GM23338 (cell line): ENCODE data around the gene NR0B2. TPM values are rescaled to one million over a fixed set of nuclear protein-coding genes. Genes with fewer than 3 reads are reported as not detected.

Source experiments
- ATAC-seq: fragments of 200-7000 bp; cut with Tn5 transposase; 3 replicates; pipeline ENCODE4 v1.9.1; 2020
- DNase-seq: peaks from one replicate; pipeline ENCODE4 v3.0.0-alpha.2; 2015; ENCODE audit warnings: low spot score
- H2AFZ ChIP-seq: fragments of 200-600 bp; sonication (generic); 2 replicates; pipeline ENCODE4 v1.8.0; 2016; ENCODE audit warnings: antibody characterized with exemption, mild to moderate bottlenecking, moderate library complexity
- H3F3A ChIP-seq: fragments of 200-600 bp; sonication (generic); replicated peaks from 2 replicates; pipeline ENCODE4 v1.8.0; 2017; ENCODE audit warnings: antibody characterized with exemption, mixed run types, low read depth
- H3K27ac ChIP-seq: fragments of 200-600 bp; sonication (generic); 2 replicates; pipeline ENCODE4 v1.6.1; 2016; ENCODE audit warnings: low read depth
- H3K27me3 ChIP-seq: fragments of 200-600 bp; sonication (generic); 2 replicates; pipeline ENCODE4 v1.8.0; 2016; ENCODE audit warnings: mild to moderate bottlenecking, mixed run types, moderate library complexity; ENCODE audit not compliant: insufficient read depth
- H3K36me3 ChIP-seq: fragments of 200-600 bp; sonication (generic); 2 replicates; pipeline ENCODE4 v1.8.0; 2016; ENCODE audit warnings: mild to moderate bottlenecking; ENCODE audit not compliant: insufficient read depth
- H3K4me1 ChIP-seq: fragments of 200-600 bp; sonication (generic); 2 replicates; pipeline ENCODE4 v1.8.0; 2016; ENCODE audit warnings: mild to moderate bottlenecking, moderate library complexity; ENCODE audit not compliant: insufficient read depth
- H3K4me2 ChIP-seq: fragments of 200-600 bp; sonication (generic); 2 replicates; pipeline ENCODE4 v1.7.1; 2017; ENCODE audit warnings: mixed run types
- H3K4me3 ChIP-seq: fragments of 200-600 bp; sonication (generic); 2 replicates; pipeline ENCODE4 v1.6.1; 2016; ENCODE audit warnings: mixed run types
- H3K79me2 ChIP-seq: fragments of 200-600 bp; sonication (generic); replicated peaks from 2 replicates; pipeline ENCODE4 v1.8.0; 2017; ENCODE audit warnings: mild to moderate bottlenecking; ENCODE audit not compliant: insufficient read depth
- H3K9me2 ChIP-seq: fragments of 200-600 bp; sonication (generic); 2 replicates; pipeline ENCODE4 v1.8.0; 2017; ENCODE audit not compliant: insufficient read depth
- H4K20me1 ChIP-seq: fragments of 200-600 bp; sonication (generic); replicated peaks from 2 replicates; pipeline ENCODE4 v1.8.0; 2017; ENCODE audit warnings: mild to moderate bottlenecking; ENCODE audit not compliant: insufficient read depth
- H3K27ac Mint-ChIP-seq: 2 replicates; pipeline ENCODE4 v1.8.0; 2020; ENCODE audit warnings: inconsistent platforms, mild to moderate bottlenecking, moderate library complexity, mixed read lengths
- H3K27me3 Mint-ChIP-seq: 3 replicates; pipeline ENCODE4 v1.8.0; 2022; ENCODE audit warnings: low read depth, mild to moderate bottlenecking, moderate library complexity, mixed read lengths, inconsistent platforms; ENCODE audit not compliant: insufficient read depth, poor library complexity
- H3K36me3 Mint-ChIP-seq: 3 replicates; pipeline ENCODE4 v1.8.0; 2021; ENCODE audit warnings: low read depth, mild to moderate bottlenecking, inconsistent platforms, moderate library complexity, mixed read lengths
- H3K4me1 Mint-ChIP-seq: 3 replicates; pipeline ENCODE4 v1.8.0; 2020; ENCODE audit warnings: mild to moderate bottlenecking, inconsistent platforms, mixed read lengths
- H3K4me3 Mint-ChIP-seq: 3 replicates; pipeline ENCODE4 v1.8.0; 2021; ENCODE audit warnings: moderate library complexity, mild to moderate bottlenecking, inconsistent platforms, mixed read lengths
- H3K9me3 Mint-ChIP-seq: 3 replicates; pipeline ENCODE4 v1.8.0; 2020; ENCODE audit warnings: moderate library complexity, mild to moderate bottlenecking, inconsistent platforms, mixed read lengths
- EZH2 ChIP-seq: fragments of 200-600 bp; sonication (generic); IDR thresholded peaks from one replicate; pipeline ENCODE4 v1.8.0; 2017; ENCODE audit warnings: antibody characterized with exemption, mild to moderate bottlenecking, low read depth; ENCODE audit not compliant: unreplicated experiment
- EZH2phosphoT487 ChIP-seq: fragments of 200-600 bp; sonication (generic); IDR thresholded peaks from one replicate; pipeline ENCODE4 v1.8.1; 2018; ENCODE audit warnings: antibody characterized with exemption; ENCODE audit not compliant: unreplicated experiment
- JUNB ChIP-seq: IDR thresholded peaks from one replicate; pipeline ENCODE4 v1.6.1; 2016; ENCODE audit warnings: antibody characterized with exemption; ENCODE audit not compliant: unreplicated experiment
- POLR2AphosphoS5 ChIP-seq: IDR thresholded peaks from 2 replicates; pipeline ENCODE4 v1.6.1; 2016; ENCODE audit warnings: antibody characterized with exemption, low read depth
- STAT1 ChIP-seq: IDR thresholded peaks from one replicate; pipeline ENCODE4 v1.6.1; 2016; ENCODE audit warnings: antibody characterized with exemption; ENCODE audit not compliant: unreplicated experiment
- ZNF114 ChIP-seq: fragments of 250-450 bp; sonication (Bioruptor Pico); IDR thresholded peaks from 2 replicates; pipeline ENCODE4 v1.5.0; 2020; ENCODE audit warnings: mild to moderate bottlenecking, moderate library complexity
- ZNF331 ChIP-seq: fragments of 250-450 bp; sonication (Bioruptor Pico); IDR thresholded peaks from 2 replicates; pipeline ENCODE4 v1.5.0; 2020; ENCODE audit warnings: low read depth, mild to moderate bottlenecking, moderate library complexity
- polyA plus RNA-seq: library from polyadenylated mRNA; unstranded; fragments of >200 nt; fragmentation: Nextera tagmentation; extraction: Ambion mirVana; gene quantifications from 2 replicates; pipeline ENCODE4 v1.2.1, GENCODE V29; 2016
- total RNA-seq: library from RNA; depleted of rRNA; stranded (reverse); fragments of >200 nt; shearing (Covaris generic); gene quantifications from 2 replicates; pipeline ENCODE4 v1.2.3, GENCODE V29; 2014
- TF ChIP-seq, protein P1 (sequence below), 2 experiments: fragments of 200-600 bp in 1 of 2; sonication (generic) in 1 of 2; conservative IDR thresholded peaks; 2 replicates each; pipeline versions ENCODE4 v1.5.1 to v1.6.1; 2016 to 2017; ENCODE audit warnings: antibody characterized with exemption in 2 of 2, low read depth in 2 of 2, mild to moderate bottlenecking in 2 of 2, moderate library complexity in 1 of 2
- TF ChIP-seq, protein P2 (sequence below): IDR thresholded peaks from one replicate; pipeline ENCODE4 v1.6.1; 2018; ENCODE audit warnings: antibody characterized with exemption; ENCODE audit not compliant: unreplicated experiment
- TF ChIP-seq, protein P3 (sequence below): IDR thresholded peaks from 2 replicates; pipeline ENCODE4 v1.6.1; 2016; ENCODE audit warnings: antibody characterized with exemption

NR0B2 gene
- total and polyA plus RNA-seq, 2 experiments from 2014 or later = 0.18 TPM; not detected in 1

DNA sequence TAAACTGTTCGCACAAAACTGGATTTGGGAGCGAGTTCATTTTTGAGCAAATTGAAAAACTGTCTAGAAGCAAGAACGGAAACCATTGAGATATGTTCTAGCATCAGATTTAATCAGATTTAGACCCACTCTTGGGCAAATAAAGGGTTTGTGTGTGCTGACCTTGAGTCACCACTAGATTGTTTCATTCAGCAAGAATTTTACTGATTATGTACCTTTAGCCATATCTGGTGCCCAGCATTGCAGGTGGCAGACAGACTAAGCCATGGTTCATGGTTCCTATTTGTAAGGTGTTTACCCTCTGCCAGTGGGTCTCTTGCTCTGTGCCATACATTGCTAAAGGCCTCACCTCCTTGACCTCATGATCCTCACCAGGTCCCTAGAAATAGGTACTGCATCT lies 9.1 kb upstream of the NR0B2 start:
- Histone ChIP-seq H3K27ac (no peak overlapping the region), H3K79me2 (peaks cover 59% of the 10 kb centered on the region), H2AFZ (no peak overlapping the region), H3K4me2 (peak overlapping the region; percentile 97), H3K4me3 (peak overlapping the region; percentile 93), H3K27me3 (no peaks in the 10 kb centered on the region), H3F3A (peaks cover 21% of the 10 kb centered on the region; the same call in 1 of the 2 replicates), H3K4me1 (peaks cover 12% of the 10 kb centered on the region), H3K9me2 (no peaks in the 10 kb centered on the region), H4K20me1 (peaks cover 29% of the 10 kb centered on the region; the same call in 1 of the 2 replicates), H3K36me3 (peaks cover 36% of the 10 kb centered on the region)
- Mint-ChIP-seq H3K9me3 (no peaks in the 10 kb centered on the region), H3K36me3 (peaks cover 50% of the 10 kb centered on the region), H3K27me3 (peaks cover 14% of the 10 kb centered on the region), H3K4me3 (peak overlapping the region; percentile 93), H3K27ac (peak overlapping the region; percentile 98; the same call in 1 of the 2 replicates), H3K4me1 (peaks cover 18% of the 10 kb centered on the region)
- TF ChIP-seq, protein P1, sequence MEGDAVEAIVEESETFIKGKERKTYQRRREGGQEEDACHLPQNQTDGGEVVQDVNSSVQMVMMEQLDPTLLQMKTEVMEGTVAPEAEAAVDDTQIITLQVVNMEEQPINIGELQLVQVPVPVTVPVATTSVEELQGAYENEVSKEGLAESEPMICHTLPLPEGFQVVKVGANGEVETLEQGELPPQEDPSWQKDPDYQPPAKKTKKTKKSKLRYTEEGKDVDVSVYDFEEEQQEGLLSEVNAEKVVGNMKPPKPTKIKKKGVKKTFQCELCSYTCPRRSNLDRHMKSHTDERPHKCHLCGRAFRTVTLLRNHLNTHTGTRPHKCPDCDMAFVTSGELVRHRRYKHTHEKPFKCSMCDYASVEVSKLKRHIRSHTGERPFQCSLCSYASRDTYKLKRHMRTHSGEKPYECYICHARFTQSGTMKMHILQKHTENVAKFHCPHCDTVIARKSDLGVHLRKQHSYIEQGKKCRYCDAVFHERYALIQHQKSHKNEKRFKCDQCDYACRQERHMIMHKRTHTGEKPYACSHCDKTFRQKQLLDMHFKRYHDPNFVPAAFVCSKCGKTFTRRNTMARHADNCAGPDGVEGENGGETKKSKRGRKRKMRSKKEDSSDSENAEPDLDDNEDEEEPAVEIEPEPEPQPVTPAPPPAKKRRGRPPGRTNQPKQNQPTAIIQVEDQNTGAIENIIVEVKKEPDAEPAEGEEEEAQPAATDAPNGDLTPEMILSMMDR (conservative IDR thresholded peaks at IDR 0.05; ENCODE audit: low read depth in 2 of 2) = no peak
- TF ChIP-seq ZNF114 (CRISPR knock-in tag) (no peak), ZNF331 (CRISPR knock-in tag) (no peak), POLR2AphosphoS5 (no peak), EZH2phosphoT487 (no peak), STAT1 (no peak)
- DNase-seq (no peak), ATAC-seq (no peak)

DNA sequence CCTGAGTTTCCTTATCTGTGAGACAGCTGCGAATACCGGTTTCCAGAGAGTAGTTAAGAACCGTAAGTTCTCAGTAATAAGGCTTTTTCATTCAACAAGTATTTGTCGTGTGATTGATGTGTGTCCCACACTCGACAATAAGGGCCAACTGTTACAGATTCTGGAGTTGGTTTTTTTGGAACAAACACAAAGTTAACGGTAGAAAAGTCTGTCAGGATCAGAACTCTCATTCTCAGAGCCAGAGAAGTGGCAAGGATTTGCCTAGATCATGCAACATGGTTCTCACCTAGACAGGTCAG lies 8.6 kb upstream of the NR0B2 start:
- Histone ChIP-seq H3K9me2 (no peaks in the 10 kb centered on the region), H3K4me1 (peaks cover 12% of the 10 kb centered on the region), H3K4me2 (peak overlapping the region; percentile 97), H2AFZ (no peak overlapping the region), H3K27me3 (no peaks in the 10 kb centered on the region), H3K36me3 (peaks cover 31% of the 10 kb centered on the region), H4K20me1 (peaks cover 24% of the 10 kb centered on the region; the same call in 1 of the 2 replicates), H3K79me2 (peaks cover 54% of the 10 kb centered on the region), H3K27ac (no peak overlapping the region), H3K4me3 (peak overlapping the region; percentile 93), H3F3A (peaks cover 21% of the 10 kb centered on the region; the same call in 1 of the 2 replicates)
- H3K27ac Mint-ChIP-seq = peak overlapping the region; percentile 98
- peaks cover 18% of the 10 kb centered on the region for H3K4me1 Mint-ChIP-seq
- H3K36me3 Mint-ChIP-seq = peaks cover 45% of the 10 kb centered on the region
- ATAC-seq (no peak), DNase-seq (no peak)
- H3K4me3 Mint-ChIP-seq = peak overlapping the region; percentile 93
- peaks cover 14% of the 10 kb centered on the region for H3K27me3 Mint-ChIP-seq
- no peaks in the 10 kb centered on the region for H3K9me3 Mint-ChIP-seq
- TF ChIP-seq EZH2 (no peak), JUNB (no peak), ZNF331 (CRISPR knock-in tag) (no peak), EZH2phosphoT487 (no peak)
- TF ChIP-seq, protein P2, sequence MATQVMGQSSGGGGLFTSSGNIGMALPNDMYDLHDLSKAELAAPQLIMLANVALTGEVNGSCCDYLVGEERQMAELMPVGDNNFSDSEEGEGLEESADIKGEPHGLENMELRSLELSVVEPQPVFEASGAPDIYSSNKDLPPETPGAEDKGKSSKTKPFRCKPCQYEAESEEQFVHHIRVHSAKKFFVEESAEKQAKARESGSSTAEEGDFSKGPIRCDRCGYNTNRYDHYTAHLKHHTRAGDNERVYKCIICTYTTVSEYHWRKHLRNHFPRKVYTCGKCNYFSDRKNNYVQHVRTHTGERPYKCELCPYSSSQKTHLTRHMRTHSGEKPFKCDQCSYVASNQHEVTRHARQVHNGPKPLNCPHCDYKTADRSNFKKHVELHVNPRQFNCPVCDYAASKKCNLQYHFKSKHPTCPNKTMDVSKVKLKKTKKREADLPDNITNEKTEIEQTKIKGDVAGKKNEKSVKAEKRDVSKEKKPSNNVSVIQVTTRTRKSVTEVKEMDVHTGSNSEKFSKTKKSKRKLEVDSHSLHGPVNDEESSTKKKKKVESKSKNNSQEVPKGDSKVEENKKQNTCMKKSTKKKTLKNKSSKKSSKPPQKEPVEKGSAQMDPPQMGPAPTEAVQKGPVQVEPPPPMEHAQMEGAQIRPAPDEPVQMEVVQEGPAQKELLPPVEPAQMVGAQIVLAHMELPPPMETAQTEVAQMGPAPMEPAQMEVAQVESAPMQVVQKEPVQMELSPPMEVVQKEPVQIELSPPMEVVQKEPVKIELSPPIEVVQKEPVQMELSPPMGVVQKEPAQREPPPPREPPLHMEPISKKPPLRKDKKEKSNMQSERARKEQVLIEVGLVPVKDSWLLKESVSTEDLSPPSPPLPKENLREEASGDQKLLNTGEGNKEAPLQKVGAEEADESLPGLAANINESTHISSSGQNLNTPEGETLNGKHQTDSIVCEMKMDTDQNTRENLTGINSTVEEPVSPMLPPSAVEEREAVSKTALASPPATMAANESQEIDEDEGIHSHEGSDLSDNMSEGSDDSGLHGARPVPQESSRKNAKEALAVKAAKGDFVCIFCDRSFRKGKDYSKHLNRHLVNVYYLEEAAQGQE = no peak
- TF ChIP-seq, protein P3, sequence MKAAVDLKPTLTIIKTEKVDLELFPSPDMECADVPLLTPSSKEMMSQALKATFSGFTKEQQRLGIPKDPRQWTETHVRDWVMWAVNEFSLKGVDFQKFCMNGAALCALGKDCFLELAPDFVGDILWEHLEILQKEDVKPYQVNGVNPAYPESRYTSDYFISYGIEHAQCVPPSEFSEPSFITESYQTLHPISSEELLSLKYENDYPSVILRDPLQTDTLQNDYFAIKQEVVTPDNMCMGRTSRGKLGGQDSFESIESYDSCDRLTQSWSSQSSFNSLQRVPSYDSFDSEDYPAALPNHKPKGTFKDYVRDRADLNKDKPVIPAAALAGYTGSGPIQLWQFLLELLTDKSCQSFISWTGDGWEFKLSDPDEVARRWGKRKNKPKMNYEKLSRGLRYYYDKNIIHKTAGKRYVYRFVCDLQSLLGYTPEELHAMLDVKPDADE = no peak
